AG08395 (cell line): ENCODE measurements around the gene LIN37.

Source experiments
- DNase-seq: peaks from one replicate; pipeline ENCODE4 v3.0.0; 2012; ENCODE audit warnings: mixed read lengths, low spot score

The LIN37 gene, protein sequence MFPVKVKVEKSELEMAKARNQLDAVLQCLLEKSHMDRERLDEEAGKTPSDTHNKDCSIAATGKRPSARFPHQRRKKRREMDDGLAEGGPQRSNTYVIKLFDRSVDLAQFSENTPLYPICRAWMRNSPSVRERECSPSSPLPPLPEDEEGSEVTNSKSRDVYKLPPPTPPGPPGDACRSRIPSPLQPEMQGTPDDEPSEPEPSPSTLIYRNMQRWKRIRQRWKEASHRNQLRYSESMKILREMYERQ

DNA sequence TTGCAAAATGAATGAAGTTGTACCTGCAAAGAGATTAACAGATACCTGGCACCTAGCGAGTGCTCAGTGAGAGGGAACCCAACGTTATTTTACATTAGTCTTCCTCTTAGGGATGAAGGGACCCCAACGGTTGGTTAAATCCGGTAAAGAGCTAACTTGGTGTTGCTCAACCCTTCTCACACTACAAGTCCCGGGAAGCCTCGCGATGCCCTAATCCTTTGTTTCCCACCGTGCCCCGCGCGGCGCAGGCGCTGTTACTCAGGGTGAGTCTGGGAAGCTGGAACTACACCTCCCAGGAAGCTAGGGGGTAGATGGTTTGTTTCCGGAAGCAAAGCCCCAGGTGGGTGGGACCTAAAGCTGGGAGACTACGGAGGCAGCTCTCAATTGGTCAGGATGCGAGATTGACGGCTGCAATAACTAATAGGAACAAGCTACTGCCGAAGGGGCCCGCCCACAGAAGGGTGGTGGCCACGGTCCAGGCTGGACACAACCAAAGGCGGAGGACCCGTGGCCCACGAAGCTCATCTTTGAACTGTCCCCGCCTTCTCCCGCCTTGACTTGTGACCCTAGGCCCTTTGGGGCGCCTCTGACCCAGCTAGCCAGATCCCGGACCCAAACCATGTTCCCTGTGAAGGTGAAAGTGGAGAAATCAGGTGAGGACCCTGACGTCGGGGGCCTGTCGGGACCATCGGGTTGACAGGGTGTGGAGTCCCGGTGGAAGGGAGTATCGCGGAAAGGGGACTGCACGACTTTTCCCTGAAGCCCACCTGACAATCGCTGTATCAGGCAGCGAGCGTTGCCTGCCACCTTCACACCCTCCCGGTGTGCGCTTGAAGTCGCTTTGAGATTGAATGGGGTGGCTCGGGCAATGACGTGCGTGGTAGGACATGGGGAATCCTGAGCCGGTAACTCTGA lies at the start of gene LIN37:
Gene LIN37, plus strand, starts transcription at position 471 of the 915 bp plus-strand sequence. Its CDS starts 149 bp downstream, at position 620.
- peak; percentile 99 for DNase-seq

DNA sequence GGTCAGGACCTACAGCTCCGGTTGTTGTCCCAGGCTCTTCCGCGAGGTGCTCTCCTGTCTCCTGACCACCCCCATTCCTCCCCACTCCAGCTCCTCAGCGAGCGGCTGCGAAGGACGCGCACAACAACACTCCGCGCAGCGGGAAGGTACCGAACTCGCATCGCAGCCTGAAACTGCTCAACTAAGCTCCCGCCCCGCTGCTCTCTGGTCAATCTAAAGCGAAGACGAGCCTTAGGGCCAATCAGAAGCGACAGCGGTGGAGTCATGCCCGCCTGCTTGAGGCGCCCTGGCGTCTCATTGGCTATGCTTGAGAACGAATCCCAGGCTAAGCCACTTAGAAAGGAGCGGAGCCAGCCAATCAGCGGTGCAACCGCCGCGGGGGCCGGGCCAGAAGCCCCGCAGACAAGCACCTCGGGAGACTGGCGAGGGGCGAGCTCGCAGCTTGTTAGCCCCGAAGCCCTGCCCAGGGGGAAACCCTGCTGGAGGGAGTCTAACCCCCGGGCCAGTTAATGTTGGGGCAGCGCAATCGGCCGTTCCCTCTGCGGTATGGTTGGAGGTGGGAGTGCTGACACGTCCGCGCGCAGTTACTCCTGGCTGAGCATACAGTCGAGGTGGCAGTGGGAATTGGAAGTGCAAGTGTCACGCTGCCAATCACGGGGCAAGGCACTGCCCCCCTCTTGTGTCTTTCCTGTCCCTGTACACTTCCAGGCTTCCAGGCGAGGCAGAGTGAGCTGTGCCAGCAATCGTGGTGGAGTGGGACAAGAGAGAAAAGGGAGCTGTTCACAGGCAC lies 46.0 kb upstream of the LIN37 start:
- peak; percentile 99 for DNase-seq

DNA sequence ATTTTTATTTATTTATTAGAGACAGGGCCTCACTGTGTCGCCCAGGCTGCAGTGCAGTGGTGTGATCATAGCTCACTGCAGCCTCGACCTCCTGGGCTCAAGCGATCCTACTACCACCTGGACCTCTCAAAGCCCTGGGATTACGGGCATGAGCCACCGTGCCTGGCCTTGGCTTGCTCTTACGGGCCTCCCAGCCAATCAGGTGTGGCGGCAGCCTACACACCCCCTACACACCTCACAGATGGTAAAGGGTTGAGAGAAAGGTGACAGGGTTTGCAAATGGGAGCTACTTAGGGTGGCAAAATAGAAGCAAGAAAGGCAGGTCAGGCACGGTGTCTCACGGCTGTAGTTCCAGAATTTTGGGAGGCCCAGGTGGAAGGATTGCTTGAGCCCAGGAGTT lies 45.0 kb upstream of the LIN37 start:
- DNase-seq, result no peak

- peak; percentile 81 for DNase-seq
Measured at GRCh38 chr19:35704218-35704617, 44.2 kb upstream of the LIN37 start, which contains the start of gene ZBTB32. ZBTB32 (plus strand) TSS chr19:35704558; CDS start chr19:35714627, 10,069 bp downstream.

DNA sequence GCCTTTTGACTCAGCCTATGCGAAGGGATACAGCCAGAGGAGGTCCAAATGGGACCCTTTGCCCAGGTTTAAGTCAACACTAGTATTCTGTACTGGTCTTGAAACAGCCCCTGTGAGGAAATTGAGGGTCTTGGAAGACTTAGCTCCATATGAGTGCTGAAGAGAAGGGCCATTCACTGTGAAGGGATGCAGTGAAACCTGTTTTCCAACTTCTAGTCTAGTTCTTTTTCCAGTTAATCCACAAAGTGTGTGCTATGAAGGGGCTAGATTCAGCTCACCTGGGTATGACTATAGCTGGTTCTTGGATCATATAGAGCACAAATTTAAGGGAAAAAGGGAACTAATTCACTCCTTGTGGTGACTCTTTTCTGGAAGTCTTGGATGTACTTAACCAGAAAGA lies 40.0 kb upstream of the LIN37 start:
- no peak for DNase-seq

DNA sequence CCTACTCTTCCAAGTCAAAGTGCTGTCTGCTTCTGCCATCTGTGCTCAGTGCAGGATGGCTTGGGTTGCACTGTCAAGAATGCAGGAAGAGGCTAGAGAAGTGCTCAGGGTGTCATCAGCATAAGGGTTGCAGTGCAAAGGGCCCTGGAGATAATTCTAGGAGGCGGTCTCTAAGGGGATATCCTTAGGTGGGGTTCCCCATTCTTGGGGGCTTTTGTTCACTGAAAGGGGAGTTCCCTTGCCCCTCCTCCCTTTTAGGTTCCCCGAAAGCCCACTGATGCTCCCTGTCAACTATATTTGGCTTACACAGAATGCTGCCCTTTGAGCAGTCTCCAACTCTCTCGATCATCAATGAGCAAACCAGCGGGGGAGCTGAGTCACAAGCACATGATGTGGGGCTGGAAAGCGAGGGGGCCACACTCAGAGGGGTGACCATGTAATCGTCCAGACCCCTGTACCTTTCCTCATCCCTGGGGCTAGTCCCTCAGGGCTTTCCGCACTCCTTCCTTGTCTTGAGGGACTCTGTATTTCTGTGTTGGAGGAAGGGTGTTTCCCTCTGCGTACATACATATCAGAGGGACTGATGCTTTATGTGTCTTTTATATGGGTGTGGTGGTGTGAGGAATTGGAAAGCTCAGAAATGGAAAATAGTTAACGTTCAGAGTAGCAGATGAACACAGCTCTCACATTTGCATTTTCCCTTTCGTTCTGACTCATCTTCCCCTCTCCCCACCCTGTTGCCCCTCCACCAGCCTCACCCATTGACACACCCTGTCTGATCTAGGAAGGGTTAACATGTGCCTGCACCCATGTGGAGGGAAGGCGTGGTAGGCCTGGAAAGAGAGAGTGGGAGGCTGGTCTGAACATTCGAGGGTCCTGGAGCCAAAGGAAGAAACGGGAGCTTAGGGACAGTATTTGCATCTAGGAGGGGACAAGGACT lies 37.3 kb upstream of the LIN37 start:
- DNase-seq, result no peak

DNA sequence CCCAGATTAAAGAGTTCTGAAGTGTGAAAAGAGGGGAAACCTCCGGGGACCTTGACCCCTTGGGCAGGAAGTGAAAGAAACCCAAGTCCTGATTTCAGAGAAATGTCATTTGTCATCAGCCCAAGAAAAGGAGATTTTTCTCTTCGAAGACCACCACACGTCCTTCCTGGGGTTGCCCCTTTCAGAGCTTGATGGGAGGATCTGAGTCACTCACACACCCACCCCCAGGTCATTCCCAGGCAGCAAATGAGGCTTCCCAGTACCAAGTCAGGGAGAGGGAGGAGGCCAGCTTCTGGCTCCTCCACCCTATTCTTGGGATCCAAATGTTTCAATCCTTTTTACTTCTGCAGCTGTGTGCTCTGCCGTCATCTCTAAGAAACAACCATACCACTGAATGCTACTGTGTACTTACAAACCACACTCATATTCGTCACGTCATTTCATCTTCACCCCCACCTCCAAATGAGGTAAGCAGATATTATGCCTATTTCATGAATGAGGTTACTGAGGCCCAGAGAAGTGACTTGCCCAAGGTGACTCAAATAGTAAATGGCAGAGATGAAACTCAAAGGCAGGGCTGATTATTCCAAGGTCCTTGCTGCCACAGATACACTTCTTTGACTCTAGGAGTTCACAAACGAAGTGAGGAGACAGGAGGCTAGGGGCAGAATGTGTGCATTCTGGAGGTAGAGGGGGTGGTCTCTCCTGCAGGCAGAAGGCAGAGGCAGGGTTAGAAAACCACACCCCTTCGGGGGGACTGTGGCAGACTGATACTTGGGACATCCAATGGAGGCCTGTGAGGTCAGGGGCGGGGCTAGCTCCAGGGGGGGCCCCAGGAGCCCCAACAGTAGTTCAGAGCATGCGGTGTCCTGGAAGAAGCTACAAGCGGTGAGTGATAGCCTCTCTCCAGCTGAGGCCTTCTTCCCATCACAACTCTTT lies 35.5 kb upstream of the LIN37 start:
- DNase-seq, result no peak

- no peak for DNase-seq
Measured at GRCh38 chr19:35713506-35713850, 34.9 kb upstream of the LIN37 start.

- no peak for DNase-seq
Measured at GRCh38 chr19:35713904-35714495, 34.4 kb upstream of the LIN37 start.

DNA sequence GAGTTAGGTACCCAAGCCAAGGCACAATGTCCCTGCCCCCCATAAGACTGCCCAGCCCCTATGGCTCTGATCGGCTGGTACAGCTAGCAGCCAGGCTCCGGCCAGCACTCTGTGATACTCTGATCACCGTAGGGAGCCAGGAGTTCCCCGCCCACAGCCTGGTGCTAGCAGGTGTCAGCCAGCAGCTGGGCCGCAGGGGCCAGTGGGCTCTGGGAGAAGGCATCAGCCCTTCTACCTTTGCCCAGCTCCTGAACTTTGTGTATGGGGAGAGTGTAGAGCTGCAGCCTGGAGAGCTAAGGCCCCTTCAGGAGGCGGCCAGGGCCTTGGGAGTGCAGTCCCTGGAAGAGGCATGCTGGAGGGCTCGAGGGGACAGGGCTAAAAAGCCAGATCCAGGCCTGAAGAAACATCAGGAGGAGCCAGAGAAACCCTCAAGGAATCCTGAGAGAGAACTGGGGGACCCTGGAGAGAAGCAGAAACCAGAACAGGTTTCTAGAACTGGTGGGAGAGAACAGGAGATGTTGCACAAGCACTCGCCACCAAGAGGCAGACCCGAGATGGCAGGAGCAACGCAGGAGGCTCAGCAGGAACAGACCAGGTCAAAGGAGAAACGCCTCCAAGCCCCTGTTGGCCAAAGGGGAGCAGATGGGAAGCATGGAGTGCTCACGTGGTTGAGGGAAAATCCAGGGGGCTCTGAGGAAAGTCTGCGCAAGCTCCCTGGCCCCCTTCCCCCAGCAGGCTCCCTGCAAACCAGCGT lies 33.6 kb upstream of the LIN37 start:
- DNase-seq, result no peak

DNA sequence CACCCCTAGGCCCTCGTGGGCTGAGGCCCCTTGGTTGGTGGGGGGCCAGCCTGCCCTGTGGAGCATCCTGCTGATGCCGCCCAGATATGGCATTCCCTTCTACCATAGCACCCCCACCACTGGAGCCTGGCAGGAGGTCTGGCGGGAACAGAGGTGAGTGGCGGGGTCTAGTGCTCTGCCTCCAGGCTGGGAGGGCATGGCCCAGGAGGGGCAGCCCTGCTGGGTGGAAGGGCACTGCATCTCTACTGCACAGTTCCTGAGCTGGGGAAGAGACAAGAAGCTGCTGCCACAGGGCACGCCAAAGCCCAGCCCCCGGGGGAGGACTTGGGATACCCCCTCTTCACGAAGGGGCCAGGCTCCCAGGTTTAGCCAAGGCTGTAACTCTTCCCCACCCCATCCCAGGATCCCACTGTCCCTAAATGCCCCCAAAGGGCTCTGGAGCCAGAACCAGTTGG lies 33.0 kb upstream of the LIN37 start:
- DNase-seq, result no peak

GRCh38 chr19:35715981-35716800 lies 32.2 kb upstream of the LIN37 start:
- DNase-seq, result peak; percentile 70

DNA sequence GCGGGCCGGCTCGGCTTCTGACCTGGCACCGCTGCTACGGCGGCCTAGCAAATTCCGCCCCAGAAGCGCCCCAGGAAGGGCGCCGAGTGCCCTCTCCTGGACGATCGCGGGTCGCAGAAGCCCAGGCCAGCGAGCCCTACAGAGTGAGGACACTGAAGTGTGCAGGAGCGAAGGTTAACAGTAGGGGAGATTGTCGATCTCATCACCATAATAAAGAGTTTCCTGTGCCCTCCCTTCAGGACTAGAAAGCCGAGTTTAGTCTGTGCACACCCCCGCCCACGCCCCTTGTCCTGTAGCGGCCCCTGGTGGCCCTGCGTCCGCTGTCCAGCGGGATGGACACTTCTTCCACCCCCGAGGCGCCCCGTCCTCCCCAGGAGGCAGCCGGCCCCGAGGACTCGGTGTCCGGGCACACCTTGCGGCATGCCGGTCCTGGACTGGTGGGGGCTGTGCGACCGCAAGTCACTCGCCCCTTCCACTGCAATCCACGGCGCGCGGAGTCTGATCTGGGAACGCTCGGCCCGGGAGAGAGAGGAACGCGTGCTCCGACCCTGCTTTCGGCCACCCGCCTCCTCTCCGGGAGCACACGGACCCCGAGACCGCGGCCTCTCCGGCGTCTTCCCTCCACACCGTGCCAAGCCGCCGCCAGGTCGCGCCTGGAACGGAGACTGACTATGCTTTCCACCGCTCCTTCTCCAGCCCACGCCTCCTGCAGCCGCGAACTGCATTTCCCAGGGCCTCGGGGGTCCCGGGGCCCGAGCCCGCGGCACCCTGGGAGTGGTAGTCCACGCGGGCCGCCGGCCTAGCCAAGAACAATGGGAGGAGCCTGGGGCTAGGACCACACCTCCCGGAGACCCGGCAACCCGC lies 31.3 kb upstream of the LIN37 start:
- DNase-seq, result peak; percentile 99

- peak; percentile 97 for DNase-seq
Measured at GRCh38 chr19:35717665-35718344, 30.6 kb upstream of the LIN37 start, which contains the start of gene KMT2B. KMT2B (plus strand) TSS chr19:35718003; CDS start chr19:35718019, 16 bp downstream.

- DNase-seq, result peak; percentile 33
Measured at GRCh38 chr19:35718345-35719041, 29.9 kb upstream of the LIN37 start.
